Measurements from ENCODE around the gene TCF7L2.

Gene TCF7L2

GRCh38 chr10:112955582-112956421 lies 5.8 kb downstream of the TCF7L2 start:
- Histone ChIP-seq H3K27me3 (ENCODE audit: control insufficient read depth in 1 of 2, insufficient read depth in 2 of 2, low read length in 2 of 2) (no peaks in the 10 kb centered on the region), H3K36me3 (ENCODE audit: control insufficient read depth in 2 of 2, insufficient read depth in 2 of 2, low read length in 2 of 2) (no peaks in the 10 kb centered on the region), H3K4me1 (ENCODE audit: control insufficient read depth, insufficient read depth, low read length) (peaks cover 35% of the 10 kb centered on the region), H3K9me3 (ENCODE audit: control insufficient read depth in 2 of 2, low read length in 2 of 2) (no peaks in the 10 kb centered on the region), H3K9ac (ENCODE audit: low read length in 2 of 2) (peak overlapping the region in 1 of 2 donors; percentile 31), H3K4me3 (ENCODE audit: low read length in 2 of 2) (peak overlapping the region; percentile 62 to 64), H3K27ac (ENCODE audit: low read length) (peak overlapping the region; percentile 37)

- peak overlapping the region; percentile 37 for H3K27ac ChIP-seq (ENCODE audit: low read length)
- H3K27me3 ChIP-seq (ENCODE audit: control insufficient read depth in 1 of 2, insufficient read depth in 2 of 2, low read length in 2 of 2): no peaks in the 10 kb centered on the region
- H3K36me3 ChIP-seq (ENCODE audit: control insufficient read depth in 2 of 2, insufficient read depth in 2 of 2, low read length in 2 of 2): no peaks in the 10 kb centered on the region
- peak overlapping the region in 1 of 2 donors; percentile 16 for H3K9ac ChIP-seq (ENCODE audit: low read length in 2 of 2)
- no peaks in the 10 kb centered on the region for H3K9me3 ChIP-seq (ENCODE audit: control insufficient read depth in 2 of 2, low read length in 2 of 2)
- peaks cover 35% of the 10 kb centered on the region for H3K4me1 ChIP-seq (ENCODE audit: control insufficient read depth, insufficient read depth, low read length)
- peak overlapping the region in 1 of 2 donors; percentile 64 for H3K4me3 ChIP-seq (ENCODE audit: low read length in 2 of 2)
These were observed 6.7 kb downstream of the TCF7L2 start for GRCh38 chr10:112956631-112957350.

- Histone ChIP-seq H3K27ac (ENCODE audit: low read length) (no peak overlapping the region), H3K4me1 (ENCODE audit: control insufficient read depth, insufficient read depth, low read length) (peaks cover 35% of the 10 kb centered on the region), H3K36me3 (ENCODE audit: control insufficient read depth in 2 of 2, insufficient read depth in 2 of 2, low read length in 2 of 2) (no peaks in the 10 kb centered on the region), H3K9me3 (ENCODE audit: control insufficient read depth in 2 of 2, low read length in 2 of 2) (no peaks in the 10 kb centered on the region), H3K27me3 (ENCODE audit: control insufficient read depth in 1 of 2, insufficient read depth in 2 of 2, low read length in 2 of 2) (no peaks in the 10 kb centered on the region), H3K4me3 (ENCODE audit: low read length in 2 of 2) (no peak overlapping the region), H3K9ac (ENCODE audit: low read length in 2 of 2) (no peak overlapping the region)
These were observed 7.6 kb downstream of the TCF7L2 start for GRCh38 chr10:112957640-112958092.

DNA sequence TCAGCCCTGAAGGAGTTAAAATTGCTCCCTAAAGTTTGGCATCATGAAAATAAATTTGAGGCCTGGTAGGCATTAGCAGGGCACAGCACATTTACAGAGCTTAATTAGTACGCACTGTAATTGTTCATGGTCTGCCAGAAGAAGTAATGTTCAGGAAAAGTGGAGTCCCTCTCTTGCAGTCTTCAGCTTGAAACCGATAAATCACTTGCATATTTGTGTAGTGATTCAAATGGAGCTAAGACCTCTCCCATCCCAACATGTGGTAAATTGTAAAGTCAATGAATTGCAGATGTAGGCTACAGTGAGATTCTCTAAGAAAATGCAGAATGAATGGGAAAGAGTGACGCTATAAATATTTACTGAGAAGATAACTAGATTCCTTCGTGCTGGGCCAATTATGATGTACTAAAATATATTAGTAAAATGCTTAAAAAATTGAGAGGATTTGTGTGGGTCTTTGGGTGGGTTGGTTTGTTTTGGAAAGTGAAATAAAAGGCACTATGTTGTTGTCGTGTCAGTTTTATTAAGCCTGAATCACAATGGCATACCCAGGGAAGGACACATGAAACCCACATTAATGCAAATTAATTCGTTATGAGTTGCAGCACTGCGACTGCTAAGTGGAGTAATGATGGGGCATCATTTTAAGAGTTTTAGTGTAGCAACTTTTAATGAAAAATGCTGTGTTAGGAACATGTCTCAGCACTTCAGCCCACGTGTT lies 8.4 kb downstream of the TCF7L2 start:
- no peak overlapping the region for H3K4me3 ChIP-seq (ENCODE audit: low read length in 2 of 2)
- H3K27me3 ChIP-seq (ENCODE audit: control insufficient read depth in 1 of 2, insufficient read depth in 2 of 2, low read length in 2 of 2): no peaks in the 10 kb centered on the region
- H3K36me3 ChIP-seq (ENCODE audit: control insufficient read depth in 2 of 2, insufficient read depth in 2 of 2, low read length in 2 of 2): no peaks in the 10 kb centered on the region
- H3K9me3 ChIP-seq (ENCODE audit: control insufficient read depth in 2 of 2, low read length in 2 of 2): no peaks in the 10 kb centered on the region
- peaks cover 33% of the 10 kb centered on the region for H3K4me1 ChIP-seq (ENCODE audit: control insufficient read depth, insufficient read depth, low read length)
- H3K9ac ChIP-seq (ENCODE audit: low read length in 2 of 2): no peak overlapping the region
- no peak overlapping the region for H3K27ac ChIP-seq (ENCODE audit: low read length)

DNA sequence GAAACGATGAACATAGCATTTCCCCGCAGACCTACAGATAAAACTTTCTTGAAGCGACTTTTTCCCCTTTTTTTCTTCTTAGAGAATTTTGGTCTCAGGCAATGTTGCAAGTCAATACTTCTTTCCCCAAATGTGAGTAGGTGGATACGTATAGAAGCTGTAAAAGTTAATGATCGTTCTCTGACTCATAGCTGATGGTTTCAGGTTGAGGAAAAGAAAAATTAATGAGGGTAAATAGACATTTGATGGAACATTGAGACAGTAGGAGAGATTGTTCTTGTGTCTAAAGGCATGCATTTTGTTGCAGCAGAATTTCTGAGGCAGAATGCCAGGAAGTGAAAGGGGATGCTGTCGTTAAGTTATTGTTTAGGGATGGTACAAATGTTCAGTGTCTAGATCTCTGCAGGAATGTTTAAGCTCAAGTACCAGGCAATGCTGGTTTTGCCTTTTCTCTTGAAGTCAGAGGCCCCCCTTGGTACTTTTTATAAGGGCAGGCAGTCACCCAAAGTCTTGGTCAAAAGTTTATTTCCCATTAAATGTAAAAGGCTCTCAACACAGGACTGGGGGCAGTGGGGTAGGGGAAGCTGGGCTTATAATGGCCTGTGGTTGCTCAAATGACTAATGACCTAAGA lies 9.3 kb downstream of the TCF7L2 start:
- Histone ChIP-seq H3K9ac (ENCODE audit: low read length in 2 of 2) (no peak overlapping the region), H3K9me3 (ENCODE audit: control insufficient read depth in 2 of 2, low read length in 2 of 2) (no peaks in the 10 kb centered on the region), H3K4me3 (ENCODE audit: low read length in 2 of 2) (no peak overlapping the region), H3K4me1 (ENCODE audit: control insufficient read depth, insufficient read depth, low read length) (peaks cover 32% of the 10 kb centered on the region), H3K27ac (ENCODE audit: low read length) (no peak overlapping the region), H3K27me3 (ENCODE audit: control insufficient read depth in 1 of 2, insufficient read depth in 2 of 2, low read length in 2 of 2) (no peaks in the 10 kb centered on the region), H3K36me3 (ENCODE audit: control insufficient read depth in 2 of 2, insufficient read depth in 2 of 2, low read length in 2 of 2) (no peaks in the 10 kb centered on the region)

GRCh38 chr10:112960151-112960681 lies 10.2 kb downstream of the TCF7L2 start:
- Histone ChIP-seq H3K27ac (ENCODE audit: low read length) (no peak overlapping the region), H3K9me3 (ENCODE audit: control insufficient read depth in 2 of 2, low read length in 2 of 2) (no peaks in the 10 kb centered on the region), H3K9ac (ENCODE audit: low read length in 2 of 2) (no peak overlapping the region), H3K4me3 (ENCODE audit: low read length in 2 of 2) (no peak overlapping the region), H3K27me3 (ENCODE audit: control insufficient read depth in 1 of 2, insufficient read depth in 2 of 2, low read length in 2 of 2) (no peaks in the 10 kb centered on the region), H3K4me1 (ENCODE audit: control insufficient read depth, insufficient read depth, low read length) (peaks cover 28% of the 10 kb centered on the region), H3K36me3 (ENCODE audit: control insufficient read depth in 2 of 2, insufficient read depth in 2 of 2, low read length in 2 of 2) (no peaks in the 10 kb centered on the region)

DNA sequence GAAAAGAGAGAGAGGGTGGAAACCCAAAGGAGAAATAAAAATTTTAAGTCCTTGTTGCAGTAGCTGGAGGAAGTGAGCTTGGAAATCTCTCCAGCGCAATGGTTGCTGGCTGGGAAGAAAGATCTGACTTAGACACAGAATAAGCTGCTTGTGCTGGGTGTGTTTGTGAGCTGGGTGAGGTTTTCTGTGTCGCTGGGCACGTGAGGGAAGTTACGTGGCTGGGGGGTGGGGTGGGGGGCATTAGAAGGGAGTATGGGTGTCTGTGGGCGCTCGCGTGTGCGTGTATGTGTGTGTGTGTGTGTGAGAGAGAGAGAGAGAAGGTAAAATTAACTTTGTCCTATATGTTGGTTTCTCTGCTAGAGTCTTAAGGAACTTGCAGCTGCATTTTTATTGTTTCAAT lies 11.6 kb downstream of the TCF7L2 start:
- peaks cover 27% of the 10 kb centered on the region for H3K4me1 ChIP-seq (ENCODE audit: control insufficient read depth, insufficient read depth, low read length)
- H3K27ac ChIP-seq (ENCODE audit: low read length): no peak overlapping the region
- H3K9ac ChIP-seq (ENCODE audit: low read length in 2 of 2): no peak overlapping the region
- H3K4me3 ChIP-seq (ENCODE audit: low read length in 2 of 2): no peak overlapping the region
- no peaks in the 10 kb centered on the region for H3K9me3 ChIP-seq (ENCODE audit: control insufficient read depth in 2 of 2, low read length in 2 of 2)
- no peaks in the 10 kb centered on the region for H3K36me3 ChIP-seq (ENCODE audit: control insufficient read depth in 2 of 2, insufficient read depth in 2 of 2, low read length in 2 of 2)
- no peaks in the 10 kb centered on the region for H3K27me3 ChIP-seq (ENCODE audit: control insufficient read depth in 1 of 2, insufficient read depth in 2 of 2, low read length in 2 of 2)

- Histone ChIP-seq H3K27ac (ENCODE audit: low read length) (no peak overlapping the region), H3K4me3 (ENCODE audit: low read length in 2 of 2) (no peak overlapping the region), H3K36me3 (ENCODE audit: control insufficient read depth in 2 of 2, insufficient read depth in 2 of 2, low read length in 2 of 2) (no peaks in the 10 kb centered on the region), H3K9ac (ENCODE audit: low read length in 2 of 2) (no peak overlapping the region), H3K9me3 (ENCODE audit: control insufficient read depth in 2 of 2, low read length in 2 of 2) (no peaks in the 10 kb centered on the region), H3K4me1 (ENCODE audit: control insufficient read depth, insufficient read depth, low read length) (peaks cover 28% of the 10 kb centered on the region), H3K27me3 (ENCODE audit: control insufficient read depth in 1 of 2, insufficient read depth in 2 of 2, low read length in 2 of 2) (no peaks in the 10 kb centered on the region)
These were observed 12.3 kb downstream of the TCF7L2 start for GRCh38 chr10:112962343-112962742.

DNA sequence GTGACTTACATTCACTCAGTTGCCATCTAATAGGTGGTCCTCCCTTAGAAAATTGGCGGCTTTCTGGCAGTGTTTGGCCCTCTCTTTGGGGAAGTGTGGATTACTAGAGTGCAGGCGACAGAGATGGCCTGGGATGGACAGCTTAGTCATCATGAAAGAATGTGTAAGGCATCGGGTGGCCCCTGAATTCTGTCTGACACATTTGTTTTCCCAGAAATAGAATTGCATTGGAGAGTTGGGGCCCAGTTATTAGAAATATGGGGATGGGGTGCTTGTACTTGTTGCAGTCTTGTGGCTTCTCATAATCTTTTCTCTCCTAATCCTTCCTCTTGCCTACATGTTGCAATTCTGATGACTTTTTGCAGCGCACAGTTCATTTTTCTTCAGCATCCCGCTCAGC lies 13.8 kb downstream of the TCF7L2 start:
- Histone ChIP-seq H3K27ac (ENCODE audit: low read length) (no peak overlapping the region), H3K4me1 (ENCODE audit: control insufficient read depth, insufficient read depth, low read length) (peaks cover 19% of the 10 kb centered on the region), H3K4me3 (ENCODE audit: low read length in 2 of 2) (no peak overlapping the region), H3K9ac (ENCODE audit: low read length in 2 of 2) (no peak overlapping the region), H3K9me3 (ENCODE audit: control insufficient read depth in 2 of 2, low read length in 2 of 2) (no peaks in the 10 kb centered on the region), H3K27me3 (ENCODE audit: control insufficient read depth in 1 of 2, insufficient read depth in 2 of 2, low read length in 2 of 2) (no peaks in the 10 kb centered on the region), H3K36me3 (ENCODE audit: control insufficient read depth in 2 of 2, insufficient read depth in 2 of 2, low read length in 2 of 2) (no peaks in the 10 kb centered on the region)

DNA sequence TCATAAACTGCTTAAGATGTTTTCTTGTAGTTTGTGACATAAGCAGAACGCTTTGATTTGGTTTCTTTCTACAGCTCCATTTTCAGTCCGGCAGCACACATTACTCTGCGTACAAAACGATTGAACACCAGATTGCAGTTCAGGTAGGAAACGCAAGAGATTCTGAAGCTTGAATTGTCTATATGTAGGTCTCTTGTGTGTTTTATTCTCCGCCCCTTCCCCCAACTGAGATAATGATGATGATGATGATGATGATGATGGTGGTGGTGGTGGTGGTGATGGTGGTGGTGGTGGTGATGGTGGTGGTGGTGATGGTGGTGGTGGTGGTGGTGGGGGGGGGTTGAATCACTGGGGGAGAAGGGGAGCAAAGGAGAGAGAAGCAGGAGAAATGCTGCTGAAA lies 14.4 kb downstream of the TCF7L2 start:
- H3K27ac ChIP-seq (ENCODE audit: low read length): no peak overlapping the region

More for the DNA sequence above, 14.4 kb downstream of the TCF7L2 start:
- H3K4me1 ChIP-seq (ENCODE audit: control insufficient read depth, insufficient read depth, low read length): peaks cover 19% of the 10 kb centered on the region
- no peak overlapping the region for H3K9ac ChIP-seq (ENCODE audit: low read length in 2 of 2)
- no peaks in the 10 kb centered on the region for H3K9me3 ChIP-seq (ENCODE audit: control insufficient read depth in 2 of 2, low read length in 2 of 2)
- H3K27me3 ChIP-seq (ENCODE audit: control insufficient read depth in 1 of 2, insufficient read depth in 2 of 2, low read length in 2 of 2): no peaks in the 10 kb centered on the region
- H3K36me3 ChIP-seq (ENCODE audit: control insufficient read depth in 2 of 2, insufficient read depth in 2 of 2, low read length in 2 of 2): peaks cover 0 to 2% of the 10 kb centered on the region in 2 donors
- H3K4me3 ChIP-seq (ENCODE audit: low read length in 2 of 2): no peak overlapping the region
